BJ (cell line): ENCODE data around the gene TMEM150B. TPM values are rescaled to one million over a fixed set of nuclear protein-coding genes. Genes with fewer than 3 reads are reported as not detected.

Experiments
- CTCF ChIA-PET: fragments of 350-600 bp; formaldehyde crosslinking; extraction: SDS; loops from one replicate; lab custom pipeline; 2021; ENCODE audit warnings: antibody characterized with exemption, inconsistent platforms; lab: Yijun Ruan, JAX
- POLR2A ChIA-PET: fragments of 300-600 bp; sonication (Branson Sonifier 250); formaldehyde crosslinking; extraction: SDS; loops from one replicate; lab custom pipeline; 2021; ENCODE audit warnings: antibody characterized with exemption; lab: Charles Lee
- DNase-seq: peaks from one replicate; pipeline ENCODE4 v3.0.0-alpha.2; 2011; ENCODE audit warnings: low read depth
- H3K27me3 ChIP-seq: 2 replicates; pipeline ENCODE4 v1.6.0; 2011; ENCODE audit warnings: low read length; ENCODE audit not compliant: control insufficient read depth, insufficient read depth
- H3K36me3 ChIP-seq: 2 replicates; pipeline ENCODE4 v1.5.1; 2011; ENCODE audit warnings: low read length; ENCODE audit not compliant: control insufficient read depth, insufficient read depth
- H3K4me3 ChIP-seq: 2 replicates; pipeline ENCODE4 v1.5.1; 2011; ENCODE audit warnings: low read depth, mild to moderate bottlenecking, control low read depth, low read length
- polyA plus RNA-seq: library from polyadenylated mRNA; depleted of rRNA; stranded (reverse); fragments of >200 nt; gene quantifications from 2 replicates; pipeline ENCODE4 v1.2.3, GENCODE V29; 2011
- TF ChIP-seq, protein P1 (sequence below): IDR thresholded peaks from 2 replicates; pipeline ENCODE4 v1.5.1; 2011; ENCODE audit warnings: low read depth, mild to moderate bottlenecking, control low read depth, inconsistent platforms, low read length, moderate library complexity; ENCODE audit not compliant: insufficient read depth

TMEM150B gene
- polyA plus RNA-seq, 1 experiment, result not detected

DNA sequence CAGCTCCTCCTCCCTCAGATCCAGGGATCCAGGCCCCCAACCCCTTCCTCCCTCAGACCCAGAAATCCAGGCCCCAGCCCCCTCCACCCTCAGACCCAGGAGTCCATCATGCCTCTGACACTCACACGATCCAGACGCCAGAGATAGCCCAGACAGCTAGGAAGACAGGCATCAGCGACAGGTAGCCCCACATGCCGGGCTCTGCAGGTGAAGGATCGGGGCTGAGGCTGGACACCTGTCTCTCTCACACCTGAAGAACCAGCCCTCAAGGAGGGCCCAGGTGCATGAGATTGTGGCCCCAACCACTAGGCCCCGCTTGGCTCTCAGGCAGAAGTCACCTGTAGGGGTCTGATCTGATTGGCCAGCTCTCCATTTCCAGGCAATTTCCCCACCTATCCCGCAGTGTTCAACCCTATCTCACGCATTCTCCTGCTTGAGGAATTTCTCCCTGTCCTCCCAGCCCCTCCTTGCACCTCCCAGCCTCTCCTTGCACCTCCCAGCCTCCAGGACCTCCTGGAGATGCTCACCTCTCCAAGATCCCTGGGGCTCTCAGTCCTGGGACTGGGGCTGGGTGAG lies 4.2 kb downstream of the TMEM150B start:
- TF ChIP-seq, protein P1, sequence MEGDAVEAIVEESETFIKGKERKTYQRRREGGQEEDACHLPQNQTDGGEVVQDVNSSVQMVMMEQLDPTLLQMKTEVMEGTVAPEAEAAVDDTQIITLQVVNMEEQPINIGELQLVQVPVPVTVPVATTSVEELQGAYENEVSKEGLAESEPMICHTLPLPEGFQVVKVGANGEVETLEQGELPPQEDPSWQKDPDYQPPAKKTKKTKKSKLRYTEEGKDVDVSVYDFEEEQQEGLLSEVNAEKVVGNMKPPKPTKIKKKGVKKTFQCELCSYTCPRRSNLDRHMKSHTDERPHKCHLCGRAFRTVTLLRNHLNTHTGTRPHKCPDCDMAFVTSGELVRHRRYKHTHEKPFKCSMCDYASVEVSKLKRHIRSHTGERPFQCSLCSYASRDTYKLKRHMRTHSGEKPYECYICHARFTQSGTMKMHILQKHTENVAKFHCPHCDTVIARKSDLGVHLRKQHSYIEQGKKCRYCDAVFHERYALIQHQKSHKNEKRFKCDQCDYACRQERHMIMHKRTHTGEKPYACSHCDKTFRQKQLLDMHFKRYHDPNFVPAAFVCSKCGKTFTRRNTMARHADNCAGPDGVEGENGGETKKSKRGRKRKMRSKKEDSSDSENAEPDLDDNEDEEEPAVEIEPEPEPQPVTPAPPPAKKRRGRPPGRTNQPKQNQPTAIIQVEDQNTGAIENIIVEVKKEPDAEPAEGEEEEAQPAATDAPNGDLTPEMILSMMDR, result no peak
- H3K27me3 ChIP-seq, result no peaks in the 10 kb centered on the region
- H3K36me3 ChIP-seq, result no peaks in the 10 kb centered on the region
- no peak overlapping the region for H3K4me3 ChIP-seq
- DNase-seq, result no peak
- ChIA-PET POLR2A (no interaction called here), CTCF (interaction anchor here (0.7 to 1.4 kb wide), 3 partner anchors 14 to 20 kb away, joined by 3 read pairs; no protein-coding TSS in a partner anchor)

DNA sequence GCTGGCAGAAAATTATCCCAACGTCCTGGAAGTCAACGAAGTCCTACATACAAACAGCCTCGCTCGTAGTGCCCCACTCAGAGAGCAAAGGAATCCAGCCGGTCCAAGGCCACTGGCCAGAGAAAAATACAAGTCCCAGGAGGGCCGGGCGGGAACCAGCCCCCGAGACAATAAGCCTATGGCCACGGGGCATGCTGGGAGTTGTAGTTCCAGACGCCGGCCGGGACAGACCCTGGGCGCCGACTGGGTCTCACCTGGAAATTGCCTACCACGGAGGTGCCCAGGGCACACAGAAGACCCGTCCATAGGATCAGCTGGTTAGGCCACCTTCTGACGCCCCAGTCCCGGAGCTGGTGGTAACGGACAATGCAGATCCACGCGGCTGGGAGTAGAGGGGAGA lies 5.4 kb downstream of the TMEM150B start:
- no peaks in the 10 kb centered on the region for H3K27me3 ChIP-seq
- ChIA-PET CTCF (interaction anchor here (0.8 to 1.0 kb wide), 2 partner anchors 20 to 28 kb away, joined by 3 to 4 read pairs; partner anchors contain the start of gene KMT5C), POLR2A (no interaction called here)
- H3K4me3 ChIP-seq, result no peak overlapping the region
- TF ChIP-seq, protein P1, result no peak
- DNase-seq, result no peak
- H3K36me3 ChIP-seq, result no peaks in the 10 kb centered on the region

DNA sequence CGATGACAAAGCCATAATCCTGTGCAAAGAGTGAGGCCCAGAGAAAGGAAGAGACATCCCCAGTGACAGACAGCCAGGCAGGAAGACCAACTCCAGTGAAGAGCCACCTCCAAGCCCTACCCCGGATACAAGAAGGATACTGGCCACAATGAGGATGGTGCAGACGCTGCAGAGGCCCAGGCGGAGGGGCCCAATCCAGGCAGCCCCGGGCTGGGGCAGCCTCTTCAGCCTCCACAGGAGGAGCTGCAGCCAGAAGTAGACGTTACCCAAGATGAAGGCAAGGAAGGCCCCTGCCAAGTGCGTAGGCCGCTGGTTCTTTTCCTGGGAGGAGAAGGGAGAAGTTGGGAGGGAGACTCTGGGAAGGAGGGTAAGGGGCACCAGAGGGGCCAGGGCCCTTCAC lies 8.5 kb downstream of the TMEM150B start:
- Histone ChIP-seq H3K4me3 (no peak overlapping the region), H3K27me3 (no peaks in the 10 kb centered on the region), H3K36me3 (no peaks in the 10 kb centered on the region)
- TF ChIP-seq, protein P1, result no peak
- ChIA-PET CTCF (interaction anchor here (5.0 kb wide), 1 partner anchor 15 kb away, joined by 30 read pairs; no protein-coding TSS in a partner anchor), POLR2A (no interaction called here)
- DNase-seq, result no peak

DNA sequence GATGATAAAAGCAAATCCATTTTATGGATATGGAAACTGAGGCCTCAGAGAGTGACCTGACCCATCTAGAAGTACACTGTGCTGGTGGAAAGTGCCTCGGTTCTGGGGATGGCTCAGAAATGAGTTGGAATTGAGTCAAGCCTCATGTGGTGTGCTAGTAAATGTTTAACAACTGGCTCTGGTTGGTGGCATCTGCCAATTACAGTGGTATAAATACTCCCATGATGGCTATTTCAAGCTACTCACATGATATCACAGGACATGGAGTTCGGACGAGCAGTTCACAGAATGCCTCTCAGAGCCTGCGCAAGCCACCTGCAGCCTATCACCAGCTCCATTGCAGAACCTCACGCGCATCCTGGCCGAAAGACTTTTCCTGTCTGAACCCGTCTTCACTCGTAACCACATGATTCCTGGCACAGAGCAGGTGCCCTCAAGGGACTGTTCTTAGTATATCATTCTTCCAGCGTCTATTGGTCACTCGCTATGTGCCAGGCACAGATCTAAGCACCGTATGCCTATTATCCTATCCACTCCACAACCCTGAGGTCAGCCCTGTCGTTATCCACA lies 9.1 kb downstream of the TMEM150B start:
- TF ChIP-seq, protein P1, result no peak
- no peaks in the 10 kb centered on the region for H3K36me3 ChIP-seq
- no peak for DNase-seq
- ChIA-PET CTCF (interaction anchor here (5.0 kb wide), 1 partner anchor 15 kb away, joined by 30 read pairs; no protein-coding TSS in a partner anchor), POLR2A (no interaction called here)
- no peak overlapping the region for H3K4me3 ChIP-seq
- no peaks in the 10 kb centered on the region for H3K27me3 ChIP-seq

DNA sequence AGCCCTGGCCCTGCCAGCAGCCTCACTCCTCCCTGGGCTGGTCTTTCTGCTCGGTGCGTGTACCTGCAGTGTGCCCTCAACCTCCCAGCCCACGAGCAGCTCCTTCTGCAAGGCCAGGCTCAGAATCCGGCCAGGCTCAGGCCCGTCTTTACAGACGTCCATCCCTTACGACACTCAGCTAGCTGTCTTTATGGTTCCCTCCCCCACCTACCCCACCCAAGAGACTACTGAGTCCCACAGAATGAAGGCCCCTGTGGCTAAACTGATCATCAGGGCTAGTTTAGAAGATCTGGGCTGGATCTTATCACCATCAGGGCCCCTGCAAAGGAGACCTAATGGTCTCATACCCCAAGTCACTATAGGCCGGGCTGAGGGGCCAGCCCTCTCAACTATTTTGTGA lies 10.7 kb downstream of the TMEM150B start:
- Histone ChIP-seq H3K4me3 (no peak overlapping the region), H3K27me3 (no peaks in the 10 kb centered on the region), H3K36me3 (no peaks in the 10 kb centered on the region)
- ChIA-PET CTCF (interaction anchor here (5.0 kb wide), 1 partner anchor 13 kb away, joined by 30 read pairs; no protein-coding TSS in a partner anchor), POLR2A (no interaction called here)
- DNase-seq, result no peak
- TF ChIP-seq, protein P1, result no peak
